Renal cortical epithelial cell (primary cell): ENCODE results near the gene MOV10L1. TPM values are rescaled to one million over a fixed set of nuclear protein-coding genes. Genes with fewer than 3 reads are reported as not detected.
"Not testable (repeated sequence)": the region's sequence is repeated elsewhere in the genome, so short reads cannot be mapped to it uniquely, and the experiment has no call there.

Source experiments
- DNase-seq: peaks from one replicate; pipeline ENCODE4 v3.0.0-alpha.2; 2011; ENCODE audit warnings: low read depth
- total RNA-seq: library from RNA; depleted of rRNA; stranded (reverse); fragments of >200 nt; gene quantifications from 2 replicates; pipeline ENCODE4 v1.2.3, GENCODE V29; 2014

The MOV10L1 gene
- total RNA-seq, 1 donor from 2014 or later = not detected

DNA sequence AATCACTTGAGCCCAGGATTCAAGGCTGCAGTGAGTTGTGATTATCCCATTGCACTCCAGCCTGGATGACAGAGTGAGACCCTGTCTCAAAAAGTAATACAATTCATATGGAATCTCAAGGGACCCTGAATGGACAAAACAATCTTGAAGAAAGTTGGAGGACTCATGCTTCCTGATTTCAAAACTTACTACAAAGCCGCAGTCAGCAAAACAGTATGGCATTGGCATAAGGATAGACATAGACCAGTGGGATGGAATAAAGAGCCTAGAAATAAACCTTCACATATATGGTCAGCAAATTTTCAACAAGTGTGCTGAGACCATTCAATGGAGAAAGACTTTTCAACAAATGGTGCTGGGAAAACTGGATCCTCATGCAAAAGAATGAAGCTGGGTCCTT lies 113.5 kb downstream of the MOV10L1 start:
- no peak for DNase-seq

DNA sequence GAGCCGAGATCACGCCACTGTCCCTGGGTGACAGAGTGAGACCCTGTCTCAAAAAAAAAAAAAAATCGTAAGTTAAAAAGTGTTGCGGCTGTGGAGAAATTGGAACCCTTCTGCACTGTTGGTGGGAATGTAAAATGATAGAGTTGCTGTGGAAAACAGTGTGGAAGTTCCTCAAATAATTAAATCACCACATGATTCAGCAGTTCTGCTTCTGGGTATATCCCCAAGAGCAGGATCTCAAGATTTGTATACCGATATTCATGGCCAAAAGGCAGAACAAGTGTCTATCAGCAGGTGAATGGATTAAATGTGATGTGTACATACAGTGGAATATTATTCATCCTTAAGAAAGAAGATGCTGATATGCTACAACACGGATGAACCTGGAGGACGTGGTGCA lies 114.8 kb downstream of the MOV10L1 start:
- DNase-seq = no peak

GRCh38 chr22:50204998-50205397 lies 115.2 kb downstream of the MOV10L1 start:
- DNase-seq = not testable (repeated sequence)

GRCh38 chr22:50205781-50206569 lies 116.2 kb downstream of the MOV10L1 start:
- DNase-seq = no peak

- DNase-seq = peak; percentile 11
These were observed 116.8 kb downstream of the MOV10L1 start for GRCh38 chr22:50206599-50206998.

- no peak for DNase-seq
These were observed 117.8 kb downstream of the MOV10L1 start for GRCh38 chr22:50207383-50208140.

GRCh38 chr22:50208430-50208938 lies 118.7 kb downstream of the MOV10L1 start:
- no peak for DNase-seq

GRCh38 chr22:50208939-50209892 lies 119.4 kb downstream of the MOV10L1 start:
- no peak for DNase-seq

- DNase-seq = peak; percentile 34
These were observed 120.1 kb downstream of the MOV10L1 start for GRCh38 chr22:50209893-50210292.

DNA sequence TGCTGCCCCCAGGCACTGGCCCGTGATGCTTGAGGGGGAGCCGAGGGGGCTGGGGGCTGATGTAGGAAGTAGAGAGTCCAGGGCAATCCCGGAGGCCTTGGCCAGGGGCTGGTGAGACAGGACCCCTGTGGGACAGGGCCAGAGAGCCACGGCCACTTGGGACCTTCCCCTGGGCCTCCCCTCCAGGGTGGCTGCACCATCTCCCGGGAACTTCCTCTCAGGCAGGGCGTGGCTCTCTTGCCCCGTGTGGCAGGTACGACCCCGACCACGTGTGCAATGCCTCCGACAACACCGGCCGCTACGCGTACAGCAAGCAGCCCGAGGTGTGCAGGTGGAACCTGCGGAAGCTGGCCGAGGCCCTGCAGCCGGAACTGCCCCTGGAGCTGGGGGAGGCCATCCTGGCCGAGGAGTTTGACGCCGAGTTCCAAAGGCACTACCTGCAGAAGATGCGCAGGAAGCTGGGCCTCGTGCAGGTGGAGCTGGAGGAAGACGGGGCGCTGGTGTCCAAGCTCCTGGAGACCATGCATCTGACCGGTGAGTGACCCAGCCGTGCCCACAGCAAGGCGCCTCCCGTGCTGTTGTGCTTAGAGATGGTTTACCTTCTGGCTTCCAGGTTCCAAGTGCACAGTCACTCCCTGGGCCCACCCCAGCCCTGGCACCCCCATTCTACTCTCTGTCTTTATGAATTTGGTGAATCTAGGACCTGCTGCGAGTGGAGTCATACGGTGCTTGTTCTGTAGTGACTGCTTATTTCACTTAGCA lies 120.8 kb downstream of the MOV10L1 start:
- DNase-seq = no peak

GRCh38 chr22:50211147-50211546 lies 121.3 kb downstream of the MOV10L1 start:
- no peak for DNase-seq

Other genes with a start within 250 kb of the MOV10L1 start
- 12.2 and 23.7 TPM in 2 replicates for gene ZBED4, start 236.2 kb upstream of the MOV10L1 start, total RNA-seq
- 15.5 and 33.2 TPM in 2 replicates for gene ALG12, start 171.6 kb upstream of the MOV10L1 start, total RNA-seq
- 28.3 and 32.5 TPM in 2 replicates for gene CRELD2, start 171.4 kb upstream of the MOV10L1 start, total RNA-seq
- gene PIM3, start 129.2 kb upstream of the MOV10L1 start, total RNA-seq = 26.3 and 40.3 TPM in 2 replicates
- gene IL17REL, start 77.2 kb upstream of the MOV10L1 start, total RNA-seq = not detected in 2 replicates
- not detected in 2 replicates for gene TTLL8, start 31.7 kb upstream of the MOV10L1 start, total RNA-seq
- gene MLC1, start 4.6 kb upstream of the MOV10L1 start, total RNA-seq = not detected in 2 replicates
- not detected in 2 replicates for gene PANX2, start 80.7 kb downstream of the MOV10L1 start, total RNA-seq
- gene TRABD, start 95.9 kb downstream of the MOV10L1 start, total RNA-seq = 24.7 and 37.4 TPM in 2 replicates
- 23.4 and 26.7 TPM in 2 replicates for gene SELENOO, start 111.0 kb downstream of the MOV10L1 start, total RNA-seq
- 26.2 and 34.5 TPM in 2 replicates for gene TUBGCP6, start 155.0 kb downstream of the MOV10L1 start, total RNA-seq
- 19.8 and 48.9 TPM in 2 replicates for gene HDAC10, start 161.3 kb downstream of the MOV10L1 start, total RNA-seq
- 22.0 and 26.0 TPM in 2 replicates for gene MAPK12, start 171.7 kb downstream of the MOV10L1 start, total RNA-seq
- 9.9 and 10.2 TPM in 2 replicates for gene MAPK11, start 180.4 kb downstream of the MOV10L1 start, total RNA-seq
- gene PLXNB2, start 217.6 kb downstream of the MOV10L1 start, total RNA-seq = 98.8 and 582 TPM in 2 replicates
- 2.4 and 11.9 TPM in 2 replicates for gene DENND6B, start 237.0 kb downstream of the MOV10L1 start, total RNA-seq